SK-N-SH (cell line): ENCODE data around the gene LDLR. TPM values are rescaled to one million over a fixed set of nuclear protein-coding genes. Genes with fewer than 3 reads are reported as not detected.
"Not testable (repeated sequence)": the region's sequence is repeated elsewhere in the genome, so short reads cannot be mapped to it uniquely, and the experiment has no call there.

Experiments
- CTCF ChIA-PET: fragments of 300-600, 350-600 bp; formaldehyde crosslinking; extraction: SDS; loops from one replicate; lab custom pipeline; 2021; lab: Yijun Ruan, JAX
- POLR2A ChIA-PET: fragments of 350-600 bp; sonication (Branson Sonifier 250); formaldehyde crosslinking; extraction: SDS; loops from one replicate; lab custom pipeline; 2020; ENCODE audit warnings: antibody characterized with exemption, inconsistent platforms; lab: Yijun Ruan, JAX
- DNase-seq: peaks from one replicate; pipeline ENCODE4 v3.0.0; 2012
- H2AFZ ChIP-seq: fragments of 200-600 bp; sonication (generic); 2 replicates; pipeline ENCODE4 v1.8.1; 2016; ENCODE audit warnings: antibody characterized with exemption, mild to moderate bottlenecking, low read depth
- H3F3A ChIP-seq: fragments of 200-600 bp; sonication (generic); replicated peaks from 2 replicates; pipeline ENCODE3; 2016; ENCODE audit warnings: antibody characterized with exemption, mild to moderate bottlenecking; ENCODE audit not compliant: insufficient read depth
- H3K27ac ChIP-seq, 2 experiments: fragments of 200-500 bp in 1 of 2; fragments of 200-600 bp in 1 of 2; sonication (Bioruptor generic) in 1 of 2; sonication (generic), shearing (Covaris generic) in 1 of 2; 2 replicates each; pipeline versions ENCODE4 v1.5.1 to v1.6.1; 2014 to 2016; ENCODE audit warnings: low read depth in 2 of 2, inconsistent platforms in 1 of 2, low read length in 1 of 2, mild to moderate bottlenecking in 1 of 2, mixed read lengths in 1 of 2
- H3K27me3 ChIP-seq: fragments of 200-600 bp; sonication (generic), shearing (Covaris generic); 2 replicates; pipeline ENCODE4 v1.6.1; 2016; ENCODE audit warnings: mixed run types; ENCODE audit not compliant: insufficient read depth
- H3K36me3 ChIP-seq, 2 experiments: fragments of 200-500 bp in 1 of 2; fragments of 200-600 bp in 1 of 2; sonication (Bioruptor generic) in 1 of 2; sonication (generic) in 1 of 2; replicated peaks in 1 of 2; 2 replicates each; pipeline versions ENCODE3 to v1.5.1; 2014 to 2016; ENCODE audit warnings: low read length in 1 of 2, mild to moderate bottlenecking in 1 of 2; ENCODE audit not compliant: insufficient read depth in 2 of 2, control insufficient read depth in 1 of 2
- H3K4me1 ChIP-seq, 2 experiments: fragments of 200-500 bp in 1 of 2; fragments of 200-600 bp in 1 of 2; sonication (Bioruptor generic) in 1 of 2; sonication (generic), shearing (Covaris generic) in 1 of 2; 2 replicates each; pipeline versions ENCODE4 v1.5.1 to v1.6.1; 2014 to 2016; ENCODE audit warnings: low read depth in 1 of 2, low read length in 1 of 2, mixed run types in 1 of 2; ENCODE audit not compliant: insufficient read depth in 2 of 2, control insufficient read depth in 1 of 2
- H3K4me2 ChIP-seq: fragments of 200-600 bp; sonication (generic), shearing (Covaris generic); 2 replicates; pipeline ENCODE4 v1.6.1; 2017; ENCODE audit warnings: mixed run types
- H3K4me3 ChIP-seq, 2 experiments: fragments of 200-500 bp in 1 of 2; fragments of 200-600 bp in 1 of 2; sonication (Bioruptor generic) in 1 of 2; sonication (generic), shearing (Covaris generic) in 1 of 2; 2 replicates each; pipeline versions ENCODE4 v1.5.1 to v1.8.1; 2014 to 2016; ENCODE audit warnings: low read depth in 2 of 2, inconsistent platforms in 1 of 2, low read length in 1 of 2, mild to moderate bottlenecking in 1 of 2, mixed read lengths in 1 of 2, moderate library complexity in 1 of 2
- H3K79me2 ChIP-seq: fragments of 200-600 bp; sonication (generic); 2 replicates; pipeline ENCODE4 v1.8.1; 2017; ENCODE audit warnings: mild to moderate bottlenecking; ENCODE audit not compliant: insufficient read depth
- H3K9ac ChIP-seq: fragments of 200-600 bp; sonication (generic); 2 replicates; pipeline ENCODE4 v1.6.1; 2017; ENCODE audit warnings: mixed run types
- H3K9me2 ChIP-seq: fragments of 200-600 bp; sonication (generic); 2 replicates; pipeline ENCODE4 v1.6.1; 2017; ENCODE audit warnings: mixed run types
- H3K9me3 ChIP-seq: fragments of 200-600 bp; sonication (generic); 2 replicates; pipeline ENCODE4 v1.6.1; 2017; ENCODE audit warnings: mixed run types, mild to moderate bottlenecking, moderate library complexity
- H4K20me1 ChIP-seq: fragments of 200-600 bp; sonication (generic); 2 replicates; pipeline ENCODE4 v1.6.1; 2017; ENCODE audit warnings: mild to moderate bottlenecking, mixed run types; ENCODE audit not compliant: insufficient read depth
- FOXJ3 ChIP-seq: sonication (generic); formaldehyde crosslinking; IDR thresholded peaks from 2 replicates; pipeline ENCODE4 v1.5.1; 2020; ENCODE audit warnings: mild to moderate bottlenecking, missing genetic modification reagents
- IRF3 ChIP-seq: fragments of 150-350 bp; IDR thresholded peaks from 2 replicates; pipeline ENCODE4 v1.6.1; 2016; ENCODE audit warnings: mild to moderate bottlenecking, low read depth, low read length
- MAX ChIP-seq: IDR thresholded peaks from 2 replicates; pipeline ENCODE4 v1.4.0; 2012; ENCODE audit warnings: low read depth
- NRF1 ChIP-seq: IDR thresholded peaks from 2 replicates; pipeline ENCODE4 v1.6.1; 2012; ENCODE audit warnings: low read depth, mild to moderate bottlenecking, low read length
- RFX5 ChIP-seq: IDR thresholded peaks from 2 replicates; pipeline ENCODE4 v1.6.1; 2012; ENCODE audit warnings: mild to moderate bottlenecking, improper control_type of control experiment, low read length
- SIN3A ChIP-seq: IDR thresholded peaks from 2 replicates; pipeline ENCODE4 v1.6.1; 2012; ENCODE audit warnings: low read depth, mild to moderate bottlenecking, low read length, moderate library complexity, borderline replicate concordance
- USF2 ChIP-seq: fragments of 150-350 bp; IDR thresholded peaks from 2 replicates; pipeline ENCODE4 v1.6.1; 2017; ENCODE audit warnings: antibody characterized with exemption, low read length, low read depth, borderline replicate concordance
- ZBTB33 ChIP-seq: IDR thresholded peaks from 2 replicates; pipeline ENCODE4 v1.4.0; 2012; ENCODE audit warnings: low read depth, borderline replicate concordance
- WGBS: methylation state at CpG from one replicate; pipeline ENCODE4 v1.1.6; 2017; ENCODE audit warnings: low lambda C conversion rate; 5-methylcytosine and 5-hydroxymethylcytosine counted together
- polyA plus RNA-seq, 3 experiments: library from polyadenylated mRNA; depleted of rRNA; stranded (reverse); fragments of >200 nt; gene quantifications; 2 replicates each; pipeline ENCODE4 v1.2.3, GENCODE V29; 2012

LDLR gene
- polyA plus RNA-seq, 1 of the 3 experiments (the other 2 are of a cell fraction): 25.1 TPM

- TF ChIP-seq ZBTB33: no peak
- no peak for TF ChIP-seq RFX5
- no peak for TF ChIP-seq NRF1
- TF ChIP-seq MAX: peak; percentile 12; the same call in 1 of the 2 replicates
- no peak for TF ChIP-seq FOXJ3 (CRISPR knock-in tag)
- TF ChIP-seq SIN3A: 0 out of 2 replicates have a peak, but pooled peaks have one; percentile 59
- no peak for TF ChIP-seq USF2
- TF ChIP-seq IRF3: no peak
Measured at GRCh38 chr19:11138601-11139300, 49.5 kb downstream of the LDLR start (continued).

- H3K4me2 ChIP-seq, H2AFZ ChIP-seq, DNase-seq, POLR2A ChIA-PET, H3K79me2 ChIP-seq, H4K20me1 ChIP-seq, H3K36me3 ChIP-seq, H3K9me3 ChIP-seq, H3K9me2 ChIP-seq, H3K4me3 ChIP-seq, H3K9ac ChIP-seq, H3K27me3 ChIP-seq: not testable (repeated sequence)
- Histone ChIP-seq H3K4me1 (peaks cover 34% of the 10 kb centered on the region in 2 experiments; a peak in 3 of 4 replicates), H3K27ac (peak overlapping the region in 1 of 2 experiments; percentile 86; a peak in 1 of 4 replicates), H3F3A (peaks cover 35% of the 10 kb centered on the region)
- 90% methylated on average over 10 of the region's 10 CpGs for WGBS
- CTCF ChIA-PET: interaction anchor here (4.2 to 6.6 kb wide), 2 partner anchors 14 to 65 kb away, joined by 46 to 64 read pairs; no protein-coding TSS in a partner anchor
Measured at GRCh38 chr19:11140023-11140538, 50.8 kb downstream of the LDLR start.
